ENCODE data around the gene NOTUM. TPM values are rescaled to one million over a fixed set of nuclear protein-coding genes. Genes with fewer than 3 reads are reported as not detected.

NOTUM gene
- total and polyA plus RNA-seq, 2 of the 4 experiments (the other 2 are of a cell fraction): 0.05 TPM; not detected in 1

DNA sequence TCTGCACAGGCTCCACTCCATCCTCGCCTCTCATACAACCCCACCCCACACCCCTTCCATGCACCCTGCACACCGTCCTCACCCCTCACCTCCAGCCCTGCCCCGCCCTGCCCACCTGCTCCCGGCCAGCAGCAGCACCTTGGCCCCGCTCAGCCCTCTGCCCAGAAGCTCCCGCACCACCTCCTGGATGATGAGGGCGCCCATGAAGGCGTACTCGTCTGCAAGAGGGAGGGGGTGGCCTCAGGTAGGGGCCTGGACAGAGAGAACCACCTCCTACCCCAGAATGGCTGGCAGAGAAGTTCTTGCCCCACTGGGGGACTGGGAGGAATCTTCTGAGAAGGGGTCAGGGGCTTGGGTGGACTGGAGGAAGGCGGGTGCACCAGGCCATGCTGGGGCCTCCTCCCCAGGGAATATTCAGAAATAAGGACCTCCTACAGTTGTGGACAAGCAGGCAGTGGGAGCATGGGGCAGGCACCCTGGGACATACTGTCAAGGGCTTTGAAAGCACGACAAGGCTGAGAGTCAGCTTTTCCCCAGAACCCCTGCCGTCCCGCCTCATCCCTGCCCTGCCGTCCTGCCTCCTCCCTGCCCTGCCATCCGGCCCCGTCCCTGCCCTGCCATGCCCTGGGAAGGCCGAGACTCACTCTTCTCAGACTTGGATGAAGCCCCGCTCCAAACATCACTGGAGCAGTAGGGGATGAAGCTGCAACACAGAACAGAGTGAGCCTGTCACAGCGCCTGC is 3.1 kb downstream of the NOTUM start:
- 40% methylated on average over 1 of the region's 19 CpGs; no CpG with 5 or more reads in 1 of the 2 experiments for WGBS, 2 experiments (ENCODE audit: extremely low coverage in 2 of 2, insufficient read length in 1 of 2)

More for the DNA sequence above, 3.1 kb downstream of the NOTUM start:
- Histone ChIP-seq H3K56ac (ENCODE audit: extremely low read depth, insufficient read depth, low read length) (no peak overlapping the region), H3K27me3 (ENCODE audit: control insufficient read depth, insufficient read depth, low read length) (peaks cover 44% of the 10 kb centered on the region), H2AK5ac (ENCODE audit: low read depth, low read length) (no peak overlapping the region), H3K9ac (ENCODE audit: low read depth, low read length) (no peak overlapping the region), H4K8ac (ENCODE audit: low read depth in 2 of 2, low read length in 2 of 2) (no peak overlapping the region), H3K9me1 (ENCODE audit: insufficient read depth, low read length) (no peaks in the 10 kb centered on the region), H4K20me1 (ENCODE audit: insufficient read depth, low read length) (no peaks in the 10 kb centered on the region), H3K4ac (ENCODE audit: low read depth, low read length) (no peak overlapping the region), H2AFZ (replicated peaks; ENCODE audit: low read length, poor library complexity) (no peak overlapping the region), H3K79me1 (ENCODE audit: low read depth in 1 of 2, low read length in 2 of 2) (no peaks in the 10 kb centered on the region), H3K4me1 (ENCODE audit: control insufficient read depth, insufficient read depth, low read length) (no peaks in the 10 kb centered on the region), H2BK120ac (ENCODE audit: low read depth, low read length) (no peak overlapping the region), H3K23ac (ENCODE audit: low read depth, low read length) (no peak overlapping the region), H2BK15ac (ENCODE audit: low read depth, low read length) (no peak overlapping the region), H3K4me3 (ENCODE audit: insufficient read depth, low read depth, low read length) (no peak overlapping the region), H3K9me3 (ENCODE audit: control insufficient read depth, insufficient read depth, low read length) (no peaks in the 10 kb centered on the region), H3K27ac (ENCODE audit: insufficient read depth, low read length) (no peak overlapping the region), H2AK9ac (replicated peaks; ENCODE audit: low read depth, low read length, poor library complexity) (no peak overlapping the region), H3K4me2 (ENCODE audit: low read depth, low read length) (no peak overlapping the region), H3K36me3 (ENCODE audit: control insufficient read depth, insufficient read depth, low read length) (no peaks in the 10 kb centered on the region), H4K5ac (ENCODE audit: low read depth, low read length) (no peak overlapping the region), H3K18ac (ENCODE audit: low read depth, low read length) (no peak overlapping the region), H2BK5ac (ENCODE audit: low read depth, low read length, poor library complexity, severe bottlenecking) (no peak overlapping the region), H3K14ac (replicated peaks; ENCODE audit: low read depth, low read length) (no peak overlapping the region), H2BK20ac (ENCODE audit: low read depth, low read length) (no peak overlapping the region), H4K91ac (ENCODE audit: insufficient read depth, low read depth, low read length) (no peak overlapping the region)
- no peak for TF ChIP-seq NFE2L2 (IDR thresholded peaks at IDR 0.05; ENCODE audit: low read depth, low read length)
- TF ChIP-seq, protein P1, sequence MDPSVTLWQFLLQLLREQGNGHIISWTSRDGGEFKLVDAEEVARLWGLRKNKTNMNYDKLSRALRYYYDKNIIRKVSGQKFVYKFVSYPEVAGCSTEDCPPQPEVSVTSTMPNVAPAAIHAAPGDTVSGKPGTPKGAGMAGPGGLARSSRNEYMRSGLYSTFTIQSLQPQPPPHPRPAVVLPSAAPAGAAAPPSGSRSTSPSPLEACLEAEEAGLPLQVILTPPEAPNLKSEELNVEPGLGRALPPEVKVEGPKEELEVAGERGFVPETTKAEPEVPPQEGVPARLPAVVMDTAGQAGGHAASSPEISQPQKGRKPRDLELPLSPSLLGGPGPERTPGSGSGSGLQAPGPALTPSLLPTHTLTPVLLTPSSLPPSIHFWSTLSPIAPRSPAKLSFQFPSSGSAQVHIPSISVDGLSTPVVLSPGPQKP (IDR thresholded peaks at IDR 0.05; ENCODE audit: borderline replicate concordance, low read depth, low read length): no peak
- no peak for TF ChIP-seq CHD1 (IDR thresholded peaks at IDR 0.05; ENCODE audit: low read depth, low read length)
- no peak for TF ChIP-seq SMC3 (IDR thresholded peaks at IDR 0.05; ENCODE audit: low read depth, low read length)
- TF ChIP-seq FOS (IDR thresholded peaks at IDR 0.05; ENCODE audit: low read depth, low read length): no peak
- TF ChIP-seq, protein P2, sequence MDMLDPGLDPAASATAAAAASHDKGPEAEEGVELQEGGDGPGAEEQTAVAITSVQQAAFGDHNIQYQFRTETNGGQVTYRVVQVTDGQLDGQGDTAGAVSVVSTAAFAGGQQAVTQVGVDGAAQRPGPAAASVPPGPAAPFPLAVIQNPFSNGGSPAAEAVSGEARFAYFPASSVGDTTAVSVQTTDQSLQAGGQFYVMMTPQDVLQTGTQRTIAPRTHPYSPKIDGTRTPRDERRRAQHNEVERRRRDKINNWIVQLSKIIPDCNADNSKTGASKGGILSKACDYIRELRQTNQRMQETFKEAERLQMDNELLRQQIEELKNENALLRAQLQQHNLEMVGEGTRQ (IDR thresholded peaks at IDR 0.05; ENCODE audit: low read depth, low read length): no peak
- TF ChIP-seq RFX5 (IDR thresholded peaks at IDR 0.05; ENCODE audit: low read depth, low read length): no peak
- no peak for TF ChIP-seq BHLHE40 (IDR thresholded peaks at IDR 0.05; ENCODE audit: low read depth, low read length)
- TF ChIP-seq MAFK (IDR thresholded peaks at IDR 0.05; ENCODE audit: low read depth, low read length): no peak
- TF ChIP-seq, protein P3, sequence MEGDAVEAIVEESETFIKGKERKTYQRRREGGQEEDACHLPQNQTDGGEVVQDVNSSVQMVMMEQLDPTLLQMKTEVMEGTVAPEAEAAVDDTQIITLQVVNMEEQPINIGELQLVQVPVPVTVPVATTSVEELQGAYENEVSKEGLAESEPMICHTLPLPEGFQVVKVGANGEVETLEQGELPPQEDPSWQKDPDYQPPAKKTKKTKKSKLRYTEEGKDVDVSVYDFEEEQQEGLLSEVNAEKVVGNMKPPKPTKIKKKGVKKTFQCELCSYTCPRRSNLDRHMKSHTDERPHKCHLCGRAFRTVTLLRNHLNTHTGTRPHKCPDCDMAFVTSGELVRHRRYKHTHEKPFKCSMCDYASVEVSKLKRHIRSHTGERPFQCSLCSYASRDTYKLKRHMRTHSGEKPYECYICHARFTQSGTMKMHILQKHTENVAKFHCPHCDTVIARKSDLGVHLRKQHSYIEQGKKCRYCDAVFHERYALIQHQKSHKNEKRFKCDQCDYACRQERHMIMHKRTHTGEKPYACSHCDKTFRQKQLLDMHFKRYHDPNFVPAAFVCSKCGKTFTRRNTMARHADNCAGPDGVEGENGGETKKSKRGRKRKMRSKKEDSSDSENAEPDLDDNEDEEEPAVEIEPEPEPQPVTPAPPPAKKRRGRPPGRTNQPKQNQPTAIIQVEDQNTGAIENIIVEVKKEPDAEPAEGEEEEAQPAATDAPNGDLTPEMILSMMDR (conservative IDR thresholded peaks at IDR 0.05; ENCODE audit: low read depth, low read length): no peak
- no peak for TF ChIP-seq RAD21 (IDR thresholded peaks at IDR 0.05; ENCODE audit: low read length)
- TF ChIP-seq CEBPB (IDR thresholded peaks at IDR 0.05; ENCODE audit: low read depth, low read length): no peak
- TF ChIP-seq POLR2A (IDR thresholded peaks at IDR 0.05; ENCODE audit: low read depth, low read length): no peak
- TF ChIP-seq MXI1 (IDR thresholded peaks at IDR 0.05; ENCODE audit: borderline replicate concordance, low read depth, low read length): no peak
- TF ChIP-seq RCOR1 (IDR thresholded peaks at IDR 0.05; ENCODE audit: insufficient replicate concordance, low read length): no peak
- POLR2A ChIA-PET (ENCODE audit: unreplicated experiment): no interaction called here
- DNase-seq (no peak), ATAC-seq (ENCODE audit: low read depth) (no peak)
- in situ Hi-C loops (cut with MboI; ENCODE audit: low sequenced_read_pairs) (no loop called here), intact Hi-C loops (cut with micrococcal nuclease) (no loop called here), dilution Hi-C loops (cut with HindIII; ENCODE audit: low sequenced_read_pairs, unreplicated experiment) (no loop called here)
- CTCF ChIA-PET: no interaction called here
- no TSS peak for BruUV-seq (replicated peaks)
